Right renal pelvis (tissue), 4 donors: Measurements from ENCODE around the gene GBP2. TPM values are rescaled to one million over a fixed set of nuclear protein-coding genes. Genes with fewer than 3 reads are reported as not detected.

Experiments
- DNase-seq, 4 donors: peaks; one replicate each; pipeline ENCODE4 v3.0.0-alpha.2; 2013; ENCODE audit warnings: low read depth in 4 of 4, low spot score in 3 of 4, missing footprints in 1 of 4
- polyA plus RNA-seq, 4 donors: library from polyadenylated mRNA; unstranded; fragments of 120-200 nt; gene quantifications; one replicate each; pipeline ENCODE4 v1.2.1, GENCODE V29; 2013; ENCODE audit not compliant: insufficient read length in 4 of 4

Gene GBP2
- polyA plus RNA-seq, 4 donors, result 1.9 to 3.8 (median 3.6) TPM

DNA sequence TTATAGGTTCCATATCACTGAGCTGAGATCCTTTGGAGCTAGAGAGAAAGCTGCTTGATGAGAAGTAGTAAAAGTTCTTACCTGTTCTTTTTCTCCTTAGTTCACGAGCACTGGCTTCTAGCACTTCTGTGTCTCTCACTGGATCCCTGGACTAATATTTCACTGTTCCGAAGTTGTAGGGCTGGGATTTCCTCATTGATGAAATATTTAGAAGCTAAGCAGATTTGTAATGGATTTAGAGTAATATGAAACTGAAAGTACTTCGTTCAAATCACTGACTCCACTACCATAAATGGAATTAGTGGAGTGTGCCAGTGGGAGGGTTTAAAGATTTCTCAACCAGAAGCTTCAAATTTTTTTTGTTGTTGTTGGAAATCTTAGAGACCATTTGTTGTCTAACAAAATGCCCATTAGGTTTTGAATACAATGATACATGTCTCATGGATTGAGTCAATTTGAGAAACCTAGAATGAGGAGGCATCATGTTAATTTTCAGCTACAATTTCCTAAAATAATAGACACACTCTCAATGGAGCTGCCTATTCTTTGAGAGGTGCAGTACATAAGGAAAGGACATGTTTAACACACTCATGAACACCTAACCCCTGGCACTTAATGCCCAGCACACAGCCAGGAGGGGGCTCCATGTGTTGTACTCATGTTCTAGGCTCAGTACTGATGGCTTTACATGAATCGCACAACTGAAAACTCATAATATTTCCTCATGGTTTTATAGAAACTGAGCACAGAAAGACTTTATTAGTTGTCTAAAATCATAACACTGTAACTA, 60.6 kb downstream of the GBP2 start, which contains the start of gene GBP1:
Gene GBP1 (minus strand): TSS at position 130 of the 790 bp plus-strand sequence. CDS start 1,974 bp downstream, outside the sequence.
- no peak for DNase-seq

- no peak for DNase-seq
These were observed 61.3 kb downstream of the GBP2 start for GRCh38 chr1:89064632-89065031.

- DNase-seq, result no peak
These were observed 62.8 kb downstream of the GBP2 start for GRCh38 chr1:89063094-89063493.

DNA sequence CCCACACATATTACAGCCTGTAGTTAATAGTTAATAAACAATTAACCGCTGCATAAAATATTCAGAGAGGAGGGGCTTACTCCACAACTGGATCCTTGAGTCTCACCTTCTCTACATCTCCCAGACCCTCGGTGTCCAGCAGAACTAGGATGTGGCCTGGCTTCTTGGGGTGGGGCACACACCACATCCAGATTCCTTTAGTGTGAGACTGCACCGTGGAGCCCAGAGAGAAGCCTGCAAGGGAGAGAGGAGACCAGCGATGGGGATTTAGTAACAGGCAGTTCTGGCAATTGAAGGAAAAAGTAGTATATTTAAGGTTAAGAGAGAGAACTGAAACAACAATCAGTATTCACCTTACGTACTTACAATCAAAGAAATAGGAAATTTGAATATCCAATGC, 65.8 kb downstream of the GBP2 start:
- no peak for DNase-seq

Other genes starting within 250 kb of the GBP2 start
- gene GTF2B, start 234.5 kb downstream of the GBP2 start, polyA plus RNA-seq, result 10 to 100 TPM; 44.3 to 49.1 (median 46.8) TPM
- 10 to 100 TPM; 54.8 to 72.6 (median 58.1) TPM for gene KYAT3, start 133.5 kb downstream of the GBP2 start, polyA plus RNA-seq
- gene RBMXL1, start 133.5 kb downstream of the GBP2 start, polyA plus RNA-seq, result 10 to 100 TPM; 15.8 to 22.6 (median 18.3) TPM
- 10 to 100 TPM; 13.9 to 28.6 (median 25.7) TPM for gene GBP3, start 103.2 kb downstream of the GBP2 start, polyA plus RNA-seq
- 10 to 100 TPM; 12.0 to 17.8 (median 14.0) TPM for gene GBP1, start 60.9 kb downstream of the GBP2 start, polyA plus RNA-seq
- gene GBP7, start 49.9 kb upstream of the GBP2 start, polyA plus RNA-seq, result under 1 TPM in 3 of 4 donors, not detected in 1; 0.06 to 0.17 (median 0.14) TPM
- 10 to 100 TPM in 1 of 4 donors, 1 to 10 TPM in 3; 6.9 to 11.4 (median 9.6) TPM for gene GBP4, start 72.8 kb upstream of the GBP2 start, polyA plus RNA-seq
- under 1 TPM; 0.18 to 0.61 (median 0.34) TPM for gene GBP5, start 146.7 kb upstream of the GBP2 start, polyA plus RNA-seq
- gene GBP6, start 237.9 kb upstream of the GBP2 start, polyA plus RNA-seq, result under 1 TPM in 1 of 4 donors, not detected in 3; 0.08 TPM